Neural progenitor cell (in vitro differentiated cells): Measurements from ENCODE around the gene THEM4.

Experiments
- EZH2 ChIP-seq: fragments of 200-600 bp; sonication (generic); IDR thresholded peaks from 2 replicates; pipeline ENCODE4 v1.6.1; 2017; ENCODE audit warnings: antibody characterized with exemption, mild to moderate bottlenecking, moderate library complexity
- TF ChIP-seq, protein P1 (sequence below): fragments of 200-600 bp; sonication (generic); IDR thresholded peaks from 2 replicates; pipeline ENCODE4 v1.5.1; 2017; ENCODE audit warnings: antibody characterized with exemption, mild to moderate bottlenecking

DNA sequence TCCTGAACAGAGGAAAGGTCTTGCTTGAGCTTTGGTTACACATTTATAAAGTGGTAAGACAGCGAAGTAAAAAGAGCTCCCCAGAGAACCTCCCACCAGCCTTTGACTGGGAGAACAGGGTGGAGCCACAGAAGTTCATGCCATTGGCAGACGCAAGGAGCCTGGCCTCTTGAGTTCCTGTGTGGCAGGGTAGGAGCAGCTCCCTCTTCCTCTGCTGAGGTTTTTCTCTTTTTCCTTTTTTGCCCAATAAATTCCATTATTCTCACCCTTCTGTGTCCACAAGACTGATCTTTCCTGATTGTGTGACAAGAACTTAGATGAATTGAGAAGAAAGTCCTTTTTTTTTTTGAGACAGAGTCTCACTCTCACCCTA lies 4.3 kb downstream of the THEM4 start:
- no peak for TF ChIP-seq EZH2
- TF ChIP-seq, protein P1, sequence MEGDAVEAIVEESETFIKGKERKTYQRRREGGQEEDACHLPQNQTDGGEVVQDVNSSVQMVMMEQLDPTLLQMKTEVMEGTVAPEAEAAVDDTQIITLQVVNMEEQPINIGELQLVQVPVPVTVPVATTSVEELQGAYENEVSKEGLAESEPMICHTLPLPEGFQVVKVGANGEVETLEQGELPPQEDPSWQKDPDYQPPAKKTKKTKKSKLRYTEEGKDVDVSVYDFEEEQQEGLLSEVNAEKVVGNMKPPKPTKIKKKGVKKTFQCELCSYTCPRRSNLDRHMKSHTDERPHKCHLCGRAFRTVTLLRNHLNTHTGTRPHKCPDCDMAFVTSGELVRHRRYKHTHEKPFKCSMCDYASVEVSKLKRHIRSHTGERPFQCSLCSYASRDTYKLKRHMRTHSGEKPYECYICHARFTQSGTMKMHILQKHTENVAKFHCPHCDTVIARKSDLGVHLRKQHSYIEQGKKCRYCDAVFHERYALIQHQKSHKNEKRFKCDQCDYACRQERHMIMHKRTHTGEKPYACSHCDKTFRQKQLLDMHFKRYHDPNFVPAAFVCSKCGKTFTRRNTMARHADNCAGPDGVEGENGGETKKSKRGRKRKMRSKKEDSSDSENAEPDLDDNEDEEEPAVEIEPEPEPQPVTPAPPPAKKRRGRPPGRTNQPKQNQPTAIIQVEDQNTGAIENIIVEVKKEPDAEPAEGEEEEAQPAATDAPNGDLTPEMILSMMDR = no peak
